Lung microvascular endothelial cell (primary cell): ENCODE results near the gene DPF1. TPM values are rescaled to one million over a fixed set of nuclear protein-coding genes. Genes with fewer than 3 reads are reported as not detected.
"Not testable (repeated sequence)": the region's sequence is repeated elsewhere in the genome, so short reads cannot be mapped to it uniquely, and the experiment has no call there.

Experiments used
- DNase-seq, 2 donors: peaks; one replicate each; pipeline versions ENCODE4 v3.0.0 to v3.0.0-alpha.2; 2010; ENCODE audit warnings: low read depth in 2 of 2
- total RNA-seq: library from RNA; depleted of rRNA; stranded (reverse); fragments of >200 nt; gene quantifications from 2 replicates; pipeline ENCODE4 v1.2.1, GENCODE V29; 2014

Gene DPF1
- total RNA-seq, 1 donor from 2014 or later: under 0.01 TPM

- DNase-seq: peak; percentile 21 to 69
Observed at GRCh38 chr19:38250821-38251563, 27.0 kb upstream of the DPF1 start.

GRCh38 chr19:38250428-38250820, 26.4 kb upstream of the DPF1 start:
- no peak for DNase-seq

GRCh38 chr19:38248421-38248820, 24.4 kb upstream of the DPF1 start:
- no peak for DNase-seq

- DNase-seq: peak in 1 of 2 donors; percentile 54
Observed at GRCh38 chr19:38247734-38248268, 23.8 kb upstream of the DPF1 start.

GRCh38 chr19:38247126-38247525, 23.1 kb upstream of the DPF1 start:
- DNase-seq: no peak

GRCh38 chr19:38245826-38246498, 21.9 kb upstream of the DPF1 start:
- no peak for DNase-seq

- DNase-seq: no peak
Observed at GRCh38 chr19:38243279-38243673, 19.3 kb upstream of the DPF1 start.

- peak in 1 of 2 donors; percentile 75 for DNase-seq
Observed at GRCh38 chr19:38239816-38240215, 15.8 kb upstream of the DPF1 start.

- DNase-seq: no peak
Observed at GRCh38 chr19:38234615-38235014, 10.6 kb upstream of the DPF1 start.

GRCh38 chr19:38233740-38234251, 9.8 kb upstream of the DPF1 start:
- peak; percentile 71 to 79 for DNase-seq

GRCh38 chr19:38231918-38232317, 7.9 kb upstream of the DPF1 start:
- no peak for DNase-seq

- not testable (repeated sequence) for DNase-seq
Observed at GRCh38 chr19:38230506-38231133, 6.6 kb upstream of the DPF1 start.

GRCh38 chr19:38229585-38230073, 5.6 kb upstream of the DPF1 start:
- peak; percentile 86 to 87 for DNase-seq

GRCh38 chr19:38228491-38229439, 4.7 kb upstream of the DPF1 start:
- no peak for DNase-seq

- no peak for DNase-seq
Observed at GRCh38 chr19:38228005-38228377, 4.0 kb upstream of the DPF1 start.

- no peak for DNase-seq
Observed at GRCh38 chr19:38227287-38228004, 3.4 kb upstream of the DPF1 start.

- not testable (repeated sequence) for DNase-seq
Observed at GRCh38 chr19:38224863-38225218, 819 bp upstream of the DPF1 start.

GRCh38 chr19:38223617-38224013, 407 bp downstream of the DPF1 start:
- no peak for DNase-seq

- DNase-seq: no peak
Observed at GRCh38 chr19:38223119-38223523, 901 bp downstream of the DPF1 start.
